ENCODE measurements around the gene RRP1.

GRCh38 chr21:43754948-43755781 is 34.2 kb upstream of the RRP1 start:
- TF ChIP-seq CTCF (IDR thresholded peaks at IDR 0.05) (no peak), EP300 (IDR thresholded peaks at IDR 0.05) (no peak)
